Breast epithelium (tissue), 3 donors: Measurements from ENCODE around the gene HIBCH.

ENCODE experiments used
- POLR2A ChIP-seq: fragments of 450-650 bp; IDR thresholded peaks from one replicate; pipeline ENCODE4 v1.6.1; 2016; ENCODE audit warnings: antibody characterized with exemption, mild to moderate bottlenecking, moderate library complexity
- TF ChIP-seq, protein P1 (sequence below), 3 donors: fragments of 450-650 bp; IDR thresholded peaks; one replicate each; pipeline ENCODE4 v1.5.1; 2016 to 2017; ENCODE audit warnings: antibody characterized with exemption in 3 of 3, mild to moderate bottlenecking in 3 of 3, moderate library complexity in 3 of 3

DNA sequence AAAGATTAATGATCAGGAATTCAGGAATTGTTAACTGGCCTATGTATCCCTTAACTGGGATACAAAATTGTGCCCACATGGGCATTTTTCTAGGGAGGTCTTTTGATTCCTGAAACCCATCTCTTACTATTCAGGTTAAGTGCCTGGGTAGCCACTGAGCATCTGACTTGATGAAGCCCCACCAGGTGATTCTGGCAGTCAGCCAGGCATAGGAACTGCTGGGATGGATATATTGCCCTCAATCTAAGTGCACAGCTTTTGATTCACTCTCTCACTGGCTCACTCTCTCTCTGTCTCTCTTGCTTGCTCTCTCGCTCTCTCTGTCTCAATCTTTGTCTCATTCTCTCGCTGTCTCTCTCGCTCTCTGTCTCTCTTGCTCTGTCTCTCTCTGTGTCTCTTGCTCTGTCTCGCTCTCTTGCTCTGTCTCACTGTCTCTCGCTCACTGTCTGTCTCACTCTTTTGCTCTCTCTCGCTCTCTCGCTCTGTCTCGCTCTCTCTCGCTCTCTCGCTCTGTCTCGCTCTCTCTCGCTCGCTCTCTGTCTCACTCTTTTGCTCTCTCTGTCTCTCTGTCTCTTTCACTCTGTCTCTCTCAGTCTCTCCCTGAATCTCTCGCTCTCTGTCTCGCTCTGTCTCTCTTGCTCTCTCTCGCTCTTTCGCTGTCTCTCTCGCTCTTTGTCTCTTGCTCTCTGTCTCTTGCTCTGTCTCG, 46.0 kb upstream of the HIBCH start:
- no peak for TF ChIP-seq POLR2A
- TF ChIP-seq, protein P1, sequence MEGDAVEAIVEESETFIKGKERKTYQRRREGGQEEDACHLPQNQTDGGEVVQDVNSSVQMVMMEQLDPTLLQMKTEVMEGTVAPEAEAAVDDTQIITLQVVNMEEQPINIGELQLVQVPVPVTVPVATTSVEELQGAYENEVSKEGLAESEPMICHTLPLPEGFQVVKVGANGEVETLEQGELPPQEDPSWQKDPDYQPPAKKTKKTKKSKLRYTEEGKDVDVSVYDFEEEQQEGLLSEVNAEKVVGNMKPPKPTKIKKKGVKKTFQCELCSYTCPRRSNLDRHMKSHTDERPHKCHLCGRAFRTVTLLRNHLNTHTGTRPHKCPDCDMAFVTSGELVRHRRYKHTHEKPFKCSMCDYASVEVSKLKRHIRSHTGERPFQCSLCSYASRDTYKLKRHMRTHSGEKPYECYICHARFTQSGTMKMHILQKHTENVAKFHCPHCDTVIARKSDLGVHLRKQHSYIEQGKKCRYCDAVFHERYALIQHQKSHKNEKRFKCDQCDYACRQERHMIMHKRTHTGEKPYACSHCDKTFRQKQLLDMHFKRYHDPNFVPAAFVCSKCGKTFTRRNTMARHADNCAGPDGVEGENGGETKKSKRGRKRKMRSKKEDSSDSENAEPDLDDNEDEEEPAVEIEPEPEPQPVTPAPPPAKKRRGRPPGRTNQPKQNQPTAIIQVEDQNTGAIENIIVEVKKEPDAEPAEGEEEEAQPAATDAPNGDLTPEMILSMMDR (IDR thresholded peaks at IDR 0.05) = no peak
